GM23248 (cell line): ENCODE results near the gene TRERF1. TPM values are rescaled to one million over a fixed set of nuclear protein-coding genes. Genes with fewer than 3 reads are reported as not detected.
A peak's percentile ranks its signal among the peaks of the same experiment; 100 is the strongest.

Experiments used
- DNase-seq: peaks from one replicate; pipeline ENCODE4 v3.0.0-alpha.2; 2015
- H2AFZ ChIP-seq: fragments of 200-600 bp; sonication (generic); 2 replicates; pipeline ENCODE4 v1.6.1; 2016; ENCODE audit warnings: antibody characterized with exemption
- H3F3A ChIP-seq: fragments of 200-600 bp; sonication (generic); 2 replicates; pipeline ENCODE4 v1.6.1; 2016; ENCODE audit warnings: mild to moderate bottlenecking, antibody characterized with exemption, mixed run types; ENCODE audit not compliant: insufficient read depth
- H3K27ac ChIP-seq: fragments of 200-600 bp; sonication (generic); 2 replicates; pipeline ENCODE4 v1.5.1; 2016; ENCODE audit warnings: mild to moderate bottlenecking
- H3K27me3 ChIP-seq: fragments of 200-600 bp; sonication (generic); replicated peaks from 2 replicates; pipeline ENCODE4 v1.6.1; 2016; ENCODE audit warnings: mild to moderate bottlenecking; ENCODE audit not compliant: insufficient read depth
- H3K36me3 ChIP-seq: fragments of 200-600 bp; sonication (generic); 2 replicates; pipeline ENCODE4 v1.6.1; 2016; ENCODE audit warnings: low read depth, mild to moderate bottlenecking
- H3K4me1 ChIP-seq: fragments of 200-600 bp; sonication (generic); 2 replicates; pipeline ENCODE4 v1.6.1; 2016; ENCODE audit warnings: mild to moderate bottlenecking; ENCODE audit not compliant: insufficient read depth
- H3K4me2 ChIP-seq: fragments of 200-600 bp; sonication (generic); one replicate; pipeline ENCODE4 v1.6.1; 2016; ENCODE audit warnings: mild to moderate bottlenecking; ENCODE audit not compliant: unreplicated experiment
- H3K4me3 ChIP-seq: fragments of 200-600 bp; sonication (generic); 2 replicates; pipeline ENCODE4 v1.5.1; 2016; ENCODE audit warnings: mild to moderate bottlenecking
- H3K79me2 ChIP-seq: fragments of 200-600 bp; sonication (generic); 2 replicates; pipeline ENCODE4 v1.6.1; 2016; ENCODE audit warnings: mild to moderate bottlenecking; ENCODE audit not compliant: insufficient read depth
- H3K9ac ChIP-seq: fragments of 200-600 bp; sonication (generic); 2 replicates; pipeline ENCODE4 v1.6.1; 2016; ENCODE audit warnings: mild to moderate bottlenecking
- H3K9me2 ChIP-seq: fragments of 200-600 bp; sonication (generic); 2 replicates; pipeline ENCODE4 v1.6.1; 2016; ENCODE audit warnings: mixed run types, mild to moderate bottlenecking, moderate library complexity; ENCODE audit not compliant: insufficient read depth
- H3K9me3 ChIP-seq: fragments of 200-600 bp; sonication (generic); one replicate; pipeline ENCODE4 v1.6.1; 2017; ENCODE audit warnings: low read depth
- H4K20me1 ChIP-seq: fragments of 200-600 bp; sonication (generic); 2 replicates; pipeline ENCODE4 v1.6.0; 2016; ENCODE audit not compliant: insufficient read depth
- EZH2 ChIP-seq: fragments of 200-600 bp; sonication (generic); IDR thresholded peaks from 2 replicates; pipeline ENCODE4 v1.6.1; 2018; ENCODE audit warnings: antibody characterized with exemption, mild to moderate bottlenecking; ENCODE audit not compliant: insufficient read depth, poor library complexity, severe bottlenecking
- EZH2phosphoT487 ChIP-seq: fragments of 200-600 bp; sonication (generic); IDR thresholded peaks from 2 replicates; pipeline ENCODE4 v1.6.1; 2018; ENCODE audit warnings: antibody characterized with exemption, moderate library complexity, mild to moderate bottlenecking, low read depth; ENCODE audit not compliant: insufficient read depth
- WGBS, 2 experiments: methylation state at CpG; one replicate each; pipeline ENCODE4 v1.1.6; 2015 to 2017; ENCODE audit warnings: low lambda C conversion rate in 2 of 2, low coverage in 1 of 2; ENCODE audit errors: missing lambda C conversion rate in 2 of 2; 5-methylcytosine and 5-hydroxymethylcytosine counted together
- in situ Hi-C: fragments of 300-500 bp; cut with MboI; formaldehyde crosslinking; loops from 2 replicates; pipeline ENCODE4 v1.15.0; 2020
- polyA plus RNA-seq: library from polyadenylated mRNA; unstranded; fragments of >200 nt; fragmentation: Nextera tagmentation; extraction: Ambion mirVana; gene quantifications from 2 replicates; pipeline ENCODE4 v1.2.1, GENCODE V29; 2016
- total RNA-seq: library from RNA; depleted of rRNA; stranded (reverse); fragments of >200 nt; shearing (Covaris generic); gene quantifications from 2 replicates; pipeline ENCODE4 v1.2.3, GENCODE V29; 2014

Gene TRERF1
- total and polyA plus RNA-seq, 2 experiments from 2014 or later = 2.7 to 3.1 TPM

DNA sequence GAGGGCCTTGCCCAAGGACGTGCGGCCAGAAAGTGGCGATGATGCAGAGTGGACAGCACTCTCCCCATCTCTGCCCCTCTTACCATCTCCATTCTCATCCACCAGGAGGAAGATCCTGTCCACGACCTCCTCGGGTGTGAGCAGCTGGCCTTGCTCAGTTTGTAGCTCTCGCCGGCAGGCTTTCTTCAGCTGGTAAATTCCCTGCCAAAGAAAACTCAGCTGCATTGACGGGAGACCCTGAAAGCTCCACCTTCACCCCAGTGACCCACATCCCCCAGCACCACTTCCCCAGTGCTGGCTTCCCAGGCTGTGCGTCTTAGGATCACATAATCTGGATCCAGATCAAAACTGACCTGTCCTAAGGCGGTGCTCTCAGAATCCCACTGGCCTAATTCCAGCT is 266.1 kb downstream of the TRERF1 start:
- in situ Hi-C loops = no loop called here

DNA sequence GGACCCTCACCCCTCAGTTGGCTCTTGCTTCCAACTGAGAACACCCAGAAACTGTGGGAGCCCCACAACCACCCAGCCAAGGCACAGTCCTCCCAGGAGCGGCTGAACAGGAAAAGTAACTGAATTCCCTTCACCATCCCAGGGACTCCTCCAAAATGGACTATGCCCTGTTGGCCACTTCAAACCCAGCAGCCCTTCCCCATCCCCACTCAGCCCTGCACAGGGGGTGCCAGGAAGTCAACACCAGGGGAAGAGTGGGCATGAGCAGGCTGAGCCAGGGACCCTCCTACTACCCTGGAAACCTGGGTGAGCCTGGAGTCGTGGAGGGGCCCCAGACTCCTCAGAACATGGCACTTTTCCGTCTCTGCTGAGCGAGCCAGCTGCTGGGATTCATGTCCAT is 267.3 kb downstream of the TRERF1 start:
- no peak overlapping the region for H3K4me3 ChIP-seq
- no peak overlapping the region for H3K4me2 ChIP-seq
- H4K20me1 ChIP-seq = no peaks in the 10 kb centered on the region
- H2AFZ ChIP-seq = no peak overlapping the region
- in situ Hi-C loops = no loop called here
- H3K4me1 ChIP-seq = no peaks in the 10 kb centered on the region
- no peak overlapping the region for H3K9ac ChIP-seq
- H3K36me3 ChIP-seq = no peaks in the 10 kb centered on the region
- no peak for DNase-seq
- no peak overlapping the region for H3K27ac ChIP-seq
- TF ChIP-seq EZH2phosphoT487 (no peak), EZH2 (no peak)
- H3K79me2 ChIP-seq = no peaks in the 10 kb centered on the region
- H3K27me3 ChIP-seq = no peaks in the 10 kb centered on the region
- no peaks in the 10 kb centered on the region for H3K9me2 ChIP-seq
- 81 to 87% methylated on average over 4 of the region's 4 CpGs for WGBS, 2 experiments
- no peaks in the 10 kb centered on the region for H3K9me3 ChIP-seq
- H3F3A ChIP-seq = no peaks in the 10 kb centered on the region

More for the DNA sequence above, 266.1 kb downstream of the TRERF1 start:
- no peak overlapping the region for H2AFZ ChIP-seq
- no peak for DNase-seq
- H3K36me3 ChIP-seq = no peaks in the 10 kb centered on the region
- H4K20me1 ChIP-seq = no peaks in the 10 kb centered on the region
- H3K9me2 ChIP-seq = no peaks in the 10 kb centered on the region
- H3K27ac ChIP-seq = no peak overlapping the region
- no peaks in the 10 kb centered on the region for H3K27me3 ChIP-seq
- no peaks in the 10 kb centered on the region for H3K79me2 ChIP-seq
- no peaks in the 10 kb centered on the region for H3K9me3 ChIP-seq
- no peak overlapping the region for H3K9ac ChIP-seq
- no peak for TF ChIP-seq EZH2
- no peak for TF ChIP-seq EZH2phosphoT487
- peaks cover 4% of the 10 kb centered on the region for H3K4me1 ChIP-seq
- no peak overlapping the region for H3K4me2 ChIP-seq
- no peak overlapping the region for H3K4me3 ChIP-seq
- WGBS, 2 experiments = 70% methylated on average over 10 of the region's 10 CpGs
- 0 out of 2 replicates have a peak, but pooled peaks cover 5% of the 10 kb centered on the region for H3F3A ChIP-seq

DNA sequence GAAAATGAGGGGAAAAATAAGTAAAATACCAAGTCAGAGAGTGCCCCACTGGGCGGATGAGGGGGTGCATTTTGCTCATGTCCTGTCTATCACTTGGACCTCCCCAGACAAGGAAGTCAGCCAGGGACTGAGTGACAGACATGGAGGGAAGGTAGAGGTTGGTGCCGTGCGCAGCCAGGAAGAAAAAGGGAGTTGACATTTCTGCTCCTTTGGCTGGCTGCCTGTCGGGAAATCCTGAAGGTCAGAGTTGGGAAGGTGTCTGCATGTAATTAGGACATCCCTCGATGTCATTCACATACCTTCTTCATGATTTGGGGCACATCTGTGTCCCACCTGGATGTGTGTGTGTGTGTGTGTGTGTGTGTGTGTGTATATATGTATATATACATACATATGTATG is 269.6 kb downstream of the TRERF1 start:
- TF ChIP-seq EZH2 = no peak
- no peak for TF ChIP-seq EZH2phosphoT487
- Histone ChIP-seq H3F3A (no peaks in the 10 kb centered on the region), H3K4me3 (no peak overlapping the region), H3K27ac (no peak overlapping the region), H2AFZ (no peak overlapping the region), H3K4me2 (no peak overlapping the region), H4K20me1 (no peaks in the 10 kb centered on the region), H3K9me2 (no peaks in the 10 kb centered on the region), H3K9ac (no peak overlapping the region), H3K27me3 (no peaks in the 10 kb centered on the region), H3K79me2 (no peaks in the 10 kb centered on the region), H3K36me3 (no peaks in the 10 kb centered on the region), H3K4me1 (no peaks in the 10 kb centered on the region), H3K9me3 (no peaks in the 10 kb centered on the region)
- in situ Hi-C loops = no loop called here
- 69 to 72% methylated on average over 5 of the region's 5 CpGs for WGBS, 2 experiments
- no peak for DNase-seq

DNA sequence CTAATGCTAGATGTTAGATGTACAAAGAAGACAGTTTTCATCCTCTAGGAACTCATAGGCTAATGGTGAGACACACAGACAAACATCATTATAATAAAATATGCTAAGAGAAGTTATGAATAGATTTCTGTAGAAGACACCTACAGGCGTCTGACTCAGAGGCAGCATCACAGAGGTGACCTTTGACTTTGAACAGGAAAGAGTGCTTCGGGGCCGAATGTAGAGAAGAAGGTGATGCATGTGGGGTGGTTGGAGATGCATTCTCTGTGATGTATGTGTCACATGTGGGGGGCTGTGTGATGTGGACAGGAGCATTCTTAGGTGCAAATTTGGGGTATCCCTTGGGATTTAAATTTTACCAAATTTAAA is 271.8 kb downstream of the TRERF1 start:
- Histone ChIP-seq H3K4me1 (no peaks in the 10 kb centered on the region), H3K79me2 (no peaks in the 10 kb centered on the region), H3K9me2 (no peaks in the 10 kb centered on the region), H3K9ac (no peak overlapping the region), H4K20me1 (no peaks in the 10 kb centered on the region), H3F3A (no peaks in the 10 kb centered on the region), H3K9me3 (no peaks in the 10 kb centered on the region), H3K4me2 (no peak overlapping the region), H3K36me3 (no peaks in the 10 kb centered on the region), H3K27me3 (no peaks in the 10 kb centered on the region), H3K4me3 (no peak overlapping the region), H2AFZ (no peak overlapping the region), H3K27ac (no peak overlapping the region)
- 33 to 51% methylated on average over 3 of the region's 3 CpGs for WGBS, 2 experiments
- DNase-seq = peak; percentile 28
- in situ Hi-C loops = no loop called here
- TF ChIP-seq EZH2phosphoT487 = no peak
- TF ChIP-seq EZH2 = no peak
